HEK293 (cell line): Measurements from ENCODE around the gene PHKG2.
A peak's percentile ranks its signal among the peaks of the same experiment; 100 is the strongest.

Experiments
- GLI4 ChIP-seq: fragments of 450-650 bp; formaldehyde crosslinking; IDR thresholded peaks from 2 replicates; pipeline ENCODE4 v1.5.1; 2016; ENCODE audit warnings: missing biosample characterization, missing genetic modification characterization
- KLF10 ChIP-seq: fragments of 450-650 bp; IDR thresholded peaks from 2 replicates; pipeline ENCODE4 v1.5.1; 2018; ENCODE audit warnings: missing biosample characterization, mild to moderate bottlenecking, missing genetic modification characterization
- KLF9 ChIP-seq: fragments of 450-650 bp; formaldehyde crosslinking; IDR thresholded peaks from 2 replicates; pipeline ENCODE4 v1.5.1; 2016; ENCODE audit warnings: missing biosample characterization, missing genetic modification characterization, low read depth
- OSR2 ChIP-seq: fragments of 450-650 bp; formaldehyde crosslinking; IDR thresholded peaks from 2 replicates; pipeline ENCODE4 v1.5.1; 2016; ENCODE audit warnings: missing biosample characterization, missing genetic modification characterization
- ZBTB48 ChIP-seq: fragments of 450-650 bp; formaldehyde crosslinking; IDR thresholded peaks from 2 replicates; pipeline ENCODE4 v1.5.1; 2016; ENCODE audit warnings: missing biosample characterization, missing genetic modification characterization
- ZIC2 ChIP-seq: fragments of 450-650 bp; formaldehyde crosslinking; IDR thresholded peaks from 2 replicates; pipeline ENCODE4 v1.5.1; 2016; ENCODE audit warnings: missing biosample characterization, missing genetic modification characterization
- ZNF10 ChIP-seq: fragments of 450-650 bp; formaldehyde crosslinking; IDR thresholded peaks from 2 replicates; pipeline ENCODE4 v1.5.1; 2017; ENCODE audit warnings: missing biosample characterization, missing genetic modification characterization
- ZNF248 ChIP-seq: fragments of 450-650 bp; formaldehyde crosslinking; IDR thresholded peaks from 2 replicates; pipeline ENCODE4 v1.5.1; 2017; ENCODE audit warnings: missing biosample characterization, missing genetic modification characterization
- ZNF292 ChIP-seq: fragments of 450-650 bp; formaldehyde crosslinking; IDR thresholded peaks from 2 replicates; pipeline ENCODE4 v1.5.1; 2016; ENCODE audit warnings: low read depth, missing biosample characterization, missing genetic modification characterization, borderline replicate concordance
- ZNF311 ChIP-seq: fragments of 450-650 bp; formaldehyde crosslinking; IDR thresholded peaks from 2 replicates; pipeline ENCODE4 v1.5.1; 2017; ENCODE audit warnings: missing biosample characterization, missing genetic modification characterization, borderline replicate concordance
- ZNF48 ChIP-seq: fragments of 450-650 bp; formaldehyde crosslinking; IDR thresholded peaks from 2 replicates; pipeline ENCODE4 v1.5.1; 2016; ENCODE audit warnings: missing biosample characterization, missing genetic modification characterization
- ZNF585B ChIP-seq: fragments of 450-650 bp; formaldehyde crosslinking; IDR thresholded peaks from 2 replicates; pipeline ENCODE4 v1.5.1; 2016; ENCODE audit warnings: missing biosample characterization, missing genetic modification characterization
- ZNF677 ChIP-seq: fragments of 450-650 bp; IDR thresholded peaks from 2 replicates; pipeline ENCODE4 v1.5.0; 2018; ENCODE audit warnings: missing biosample characterization, mild to moderate bottlenecking, missing genetic modification characterization, moderate library complexity
- ZNF76 ChIP-seq: fragments of 450-650 bp; formaldehyde crosslinking; IDR thresholded peaks from 2 replicates; pipeline ENCODE4; 2016; ENCODE audit warnings: low read depth, missing biosample characterization, missing genetic modification characterization, borderline replicate concordance
- ZSCAN23 ChIP-seq: fragments of 450-650 bp; formaldehyde crosslinking; IDR thresholded peaks from 2 replicates; pipeline ENCODE4 v1.5.1; 2016; ENCODE audit warnings: missing biosample characterization, missing genetic modification characterization
- TF ChIP-seq, protein P1 (sequence below): fragments of 450-650 bp; formaldehyde crosslinking; IDR thresholded peaks from 2 replicates; pipeline ENCODE4 v1.5.1; 2016; ENCODE audit warnings: missing biosample characterization, missing genetic modification characterization
- TF ChIP-seq, protein P2 (sequence below): fragments of 450-650 bp; formaldehyde crosslinking; IDR thresholded peaks from 2 replicates; pipeline ENCODE4 v1.5.1; 2016; ENCODE audit warnings: missing biosample characterization, missing genetic modification characterization
- TF ChIP-seq, protein P3 (sequence below): fragments of 450-650 bp; formaldehyde crosslinking; IDR thresholded peaks from 2 replicates; pipeline ENCODE4 v1.5.1; 2017; ENCODE audit warnings: missing biosample characterization, mild to moderate bottlenecking, missing genetic modification characterization, moderate library complexity
- TF ChIP-seq, protein P4 (sequence below): fragments of 450-650 bp; formaldehyde crosslinking; IDR thresholded peaks from 2 replicates; pipeline ENCODE4 v1.5.1; 2016; ENCODE audit warnings: missing biosample characterization, missing genetic modification characterization
- TF ChIP-seq, protein P5 (sequence below): fragments of 450-650 bp; formaldehyde crosslinking; IDR thresholded peaks from 2 replicates; pipeline ENCODE4; 2016; ENCODE audit warnings: missing biosample characterization, missing genetic modification characterization
- TF ChIP-seq, protein P6 (sequence below): fragments of 450-650 bp; formaldehyde crosslinking; IDR thresholded peaks from 2 replicates; pipeline ENCODE4 v1.5.1; 2017; ENCODE audit warnings: missing biosample characterization, missing genetic modification characterization
- TF ChIP-seq, protein P7 (sequence below): fragments of 450-650 bp; formaldehyde crosslinking; IDR thresholded peaks from 2 replicates; pipeline ENCODE4 v1.5.1; 2016; ENCODE audit warnings: missing biosample characterization, missing genetic modification characterization
- TF ChIP-seq, protein P8 (sequence below): fragments of 450-650 bp; formaldehyde crosslinking; IDR thresholded peaks from 2 replicates; pipeline ENCODE4 v1.5.1; 2016; ENCODE audit warnings: missing biosample characterization, missing genetic modification characterization
- TF ChIP-seq, protein P9 (sequence below): fragments of 450-650 bp; formaldehyde crosslinking; IDR thresholded peaks from 2 replicates; pipeline ENCODE4 v1.5.1; 2016; ENCODE audit warnings: missing biosample characterization, missing genetic modification characterization

Gene PHKG2

DNA sequence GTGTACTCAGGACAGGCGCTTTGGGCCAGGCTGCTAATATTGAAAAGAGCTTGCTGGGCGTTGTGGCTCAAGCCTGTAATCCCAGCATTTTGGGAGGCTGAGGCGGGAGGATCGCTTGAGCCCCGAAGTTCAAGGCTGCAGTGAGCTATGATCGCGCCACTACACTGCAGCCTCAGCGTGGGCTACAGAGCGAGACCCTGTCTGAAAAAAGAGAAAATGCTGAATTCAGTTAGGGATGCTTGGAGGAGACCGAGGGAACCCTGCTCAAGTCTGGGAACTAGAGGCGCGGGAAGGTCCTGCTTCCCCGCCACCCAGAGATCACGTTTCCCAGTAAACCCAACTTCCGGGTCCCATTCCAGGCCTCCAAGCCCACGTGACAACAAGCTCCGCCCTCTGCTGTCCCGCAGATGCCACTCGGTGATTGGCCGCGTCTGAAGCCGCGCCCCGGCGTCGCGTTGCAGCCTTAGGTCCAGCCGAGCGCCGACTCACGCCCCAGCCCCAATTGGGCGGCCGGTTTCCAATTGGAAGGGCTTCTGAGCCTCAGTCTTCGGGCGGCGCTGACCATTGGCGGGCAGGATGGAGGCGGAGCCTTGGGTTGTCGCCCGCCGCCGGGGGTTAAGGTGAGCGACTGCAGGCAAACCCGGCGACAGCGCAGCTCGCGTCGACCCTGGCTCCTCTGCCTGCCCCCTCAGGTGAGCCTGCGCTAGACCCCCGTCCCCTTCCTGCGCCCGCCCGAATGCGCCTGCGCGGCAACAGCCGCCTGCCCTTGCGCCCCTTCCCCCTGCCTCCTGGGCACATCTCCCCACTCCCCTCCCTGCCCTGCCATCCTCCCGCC is at the start of gene PHKG2 (continued):
- TF ChIP-seq, protein P1, sequence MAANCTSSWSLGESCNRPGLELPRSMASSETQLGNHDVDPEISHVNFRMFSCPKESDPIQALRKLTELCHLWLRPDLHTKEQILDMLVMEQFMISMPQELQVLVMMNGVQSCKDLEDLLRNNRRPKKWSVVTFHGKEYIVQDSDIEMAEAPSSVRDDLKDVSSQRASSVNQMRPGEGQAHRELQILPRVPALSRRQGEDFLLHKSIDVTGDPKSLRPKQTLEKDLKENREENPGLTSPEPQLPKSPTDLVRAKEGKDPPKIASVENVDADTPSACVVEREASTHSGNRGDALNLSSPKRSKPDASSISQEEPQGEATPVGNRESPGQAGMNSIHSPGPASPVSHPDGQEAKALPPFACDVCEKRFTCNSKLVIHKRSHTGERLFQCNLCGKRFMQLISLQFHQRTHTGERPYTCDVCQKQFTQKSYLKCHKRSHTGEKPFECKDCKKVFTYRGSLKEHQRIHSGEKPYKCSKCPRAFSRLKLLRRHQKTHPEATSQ: no peak
- TF ChIP-seq, protein P2, sequence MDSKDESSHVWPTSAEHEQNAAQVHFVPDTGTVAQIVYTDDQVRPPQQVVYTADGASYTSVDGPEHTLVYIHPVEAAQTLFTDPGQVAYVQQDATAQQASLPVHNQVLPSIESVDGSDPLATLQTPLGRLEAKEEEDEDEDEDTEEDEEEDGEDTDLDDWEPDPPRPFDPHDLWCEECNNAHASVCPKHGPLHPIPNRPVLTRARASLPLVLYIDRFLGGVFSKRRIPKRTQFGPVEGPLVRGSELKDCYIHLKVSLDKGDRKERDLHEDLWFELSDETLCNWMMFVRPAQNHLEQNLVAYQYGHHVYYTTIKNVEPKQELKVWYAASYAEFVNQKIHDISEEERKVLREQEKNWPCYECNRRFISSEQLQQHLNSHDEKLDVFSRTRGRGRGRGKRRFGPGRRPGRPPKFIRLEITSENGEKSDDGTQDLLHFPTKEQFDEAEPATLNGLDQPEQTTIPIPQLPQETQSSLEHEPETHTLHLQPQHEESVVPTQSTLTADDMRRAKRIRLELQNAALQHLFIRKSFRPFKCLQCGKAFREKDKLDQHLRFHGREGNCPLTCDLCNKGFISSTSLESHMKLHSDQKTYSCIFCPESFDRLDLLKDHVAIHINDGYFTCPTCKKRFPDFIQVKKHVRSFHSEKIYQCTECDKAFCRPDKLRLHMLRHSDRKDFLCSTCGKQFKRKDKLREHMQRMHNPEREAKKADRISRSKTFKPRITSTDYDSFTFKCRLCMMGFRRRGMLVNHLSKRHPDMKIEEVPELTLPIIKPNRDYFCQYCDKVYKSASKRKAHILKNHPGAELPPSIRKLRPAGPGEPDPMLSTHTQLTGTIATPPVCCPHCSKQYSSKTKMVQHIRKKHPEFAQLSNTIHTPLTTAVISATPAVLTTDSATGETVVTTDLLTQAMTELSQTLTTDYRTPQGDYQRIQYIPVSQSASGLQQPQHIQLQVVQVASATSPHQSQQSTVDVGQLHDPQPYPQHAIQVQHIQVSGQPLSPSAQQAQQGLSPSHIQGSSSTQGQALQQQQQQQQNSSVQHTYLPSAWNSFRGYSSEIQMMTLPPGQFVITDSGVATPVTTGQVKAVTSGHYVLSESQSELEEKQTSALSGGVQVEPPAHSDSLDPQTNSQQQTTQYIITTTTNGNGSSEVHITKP (tag by site-specific recombination): peak; percentile 94
- TF ChIP-seq OSR2 (tag by site-specific recombination) (no peak), ZSCAN23 (peak; percentile 43; the same call in 1 of the 2 replicates), ZNF48 (tag by site-specific recombination) (no peak), ZIC2 (tag by site-specific recombination) (no peak), ZNF677 (tag by site-specific recombination) (no peak), ZNF292 (tag by site-specific recombination) (no peak), ZNF585B (tag by site-specific recombination) (no peak), ZBTB48 (peak; percentile 80), GLI4 (tag by site-specific recombination) (no peak), KLF10 (tag by site-specific recombination) (peak; percentile 94), ZNF248 (tag by site-specific recombination) (no peak), ZNF10 (tag by site-specific recombination) (no peak), ZNF76 (tag by site-specific recombination) (peak; percentile 87), KLF9 (tag by site-specific recombination) (peak; percentile 19), ZNF311 (no peak)
- TF ChIP-seq, protein P3, sequence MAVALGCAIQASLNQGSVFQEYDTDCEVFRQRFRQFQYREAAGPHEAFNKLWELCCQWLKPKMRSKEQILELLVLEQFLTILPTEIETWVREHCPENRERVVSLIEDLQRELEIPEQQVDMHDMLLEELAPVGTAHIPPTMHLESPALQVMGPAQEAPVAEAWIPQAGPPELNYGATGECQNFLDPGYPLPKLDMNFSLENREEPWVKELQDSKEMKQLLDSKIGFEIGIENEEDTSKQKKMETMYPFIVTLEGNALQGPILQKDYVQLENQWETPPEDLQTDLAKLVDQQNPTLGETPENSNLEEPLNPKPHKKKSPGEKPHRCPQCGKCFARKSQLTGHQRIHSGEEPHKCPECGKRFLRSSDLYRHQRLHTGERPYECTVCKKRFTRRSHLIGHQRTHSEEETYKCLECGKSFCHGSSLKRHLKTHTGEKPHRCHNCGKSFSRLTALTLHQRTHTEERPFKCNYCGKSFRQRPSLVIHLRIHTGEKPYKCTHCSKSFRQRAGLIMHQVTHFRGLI (tag by site-specific recombination): no peak; the same call in 1 of the 2 replicates
- TF ChIP-seq, protein P4, sequence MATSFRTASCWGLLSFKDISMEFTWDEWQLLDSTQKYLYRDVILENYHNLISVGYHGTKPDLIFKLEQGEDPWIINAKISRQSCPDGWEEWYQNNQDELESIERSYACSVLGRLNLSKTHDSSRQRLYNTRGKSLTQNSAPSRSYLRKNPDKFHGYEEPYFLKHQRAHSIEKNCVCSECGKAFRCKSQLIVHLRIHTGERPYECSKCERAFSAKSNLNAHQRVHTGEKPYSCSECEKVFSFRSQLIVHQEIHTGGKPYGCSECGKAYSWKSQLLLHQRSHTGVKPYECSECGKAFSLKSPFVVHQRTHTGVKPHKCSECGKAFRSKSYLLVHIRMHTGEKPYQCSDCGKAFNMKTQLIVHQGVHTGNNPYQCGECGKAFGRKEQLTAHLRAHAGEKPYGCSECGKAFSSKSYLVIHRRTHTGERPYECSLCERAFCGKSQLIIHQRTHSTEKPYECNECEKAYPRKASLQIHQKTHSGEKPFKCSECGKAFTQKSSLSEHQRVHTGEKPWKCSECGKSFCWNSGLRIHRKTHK (tag by site-specific recombination): no peak
- TF ChIP-seq, protein P5, sequence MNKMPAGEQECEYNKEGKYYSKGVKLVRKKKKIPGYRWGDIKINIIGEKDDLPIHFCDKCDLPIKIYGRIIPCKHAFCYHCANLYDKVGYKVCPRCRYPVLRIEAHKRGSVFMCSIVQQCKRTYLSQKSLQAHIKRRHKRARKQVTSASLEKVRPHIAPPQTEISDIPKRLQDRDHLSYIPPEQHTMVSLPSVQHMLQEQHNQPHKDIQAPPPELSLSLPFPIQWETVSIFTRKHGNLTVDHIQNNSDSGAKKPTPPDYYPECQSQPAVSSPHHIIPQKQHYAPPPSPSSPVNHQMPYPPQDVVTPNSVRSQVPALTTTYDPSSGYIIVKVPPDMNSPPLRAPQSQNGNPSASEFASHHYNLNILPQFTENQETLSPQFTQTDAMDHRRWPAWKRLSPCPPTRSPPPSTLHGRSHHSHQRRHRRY (tag by site-specific recombination): no peak
- TF ChIP-seq, protein P6, sequence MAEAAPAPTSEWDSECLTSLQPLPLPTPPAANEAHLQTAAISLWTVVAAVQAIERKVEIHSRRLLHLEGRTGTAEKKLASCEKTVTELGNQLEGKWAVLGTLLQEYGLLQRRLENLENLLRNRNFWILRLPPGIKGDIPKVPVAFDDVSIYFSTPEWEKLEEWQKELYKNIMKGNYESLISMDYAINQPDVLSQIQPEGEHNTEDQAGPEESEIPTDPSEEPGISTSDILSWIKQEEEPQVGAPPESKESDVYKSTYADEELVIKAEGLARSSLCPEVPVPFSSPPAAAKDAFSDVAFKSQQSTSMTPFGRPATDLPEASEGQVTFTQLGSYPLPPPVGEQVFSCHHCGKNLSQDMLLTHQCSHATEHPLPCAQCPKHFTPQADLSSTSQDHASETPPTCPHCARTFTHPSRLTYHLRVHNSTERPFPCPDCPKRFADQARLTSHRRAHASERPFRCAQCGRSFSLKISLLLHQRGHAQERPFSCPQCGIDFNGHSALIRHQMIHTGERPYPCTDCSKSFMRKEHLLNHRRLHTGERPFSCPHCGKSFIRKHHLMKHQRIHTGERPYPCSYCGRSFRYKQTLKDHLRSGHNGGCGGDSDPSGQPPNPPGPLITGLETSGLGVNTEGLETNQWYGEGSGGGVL (tag by site-specific recombination): peak; percentile 39; the same call in 1 of the 2 replicates
- TF ChIP-seq, protein P7, sequence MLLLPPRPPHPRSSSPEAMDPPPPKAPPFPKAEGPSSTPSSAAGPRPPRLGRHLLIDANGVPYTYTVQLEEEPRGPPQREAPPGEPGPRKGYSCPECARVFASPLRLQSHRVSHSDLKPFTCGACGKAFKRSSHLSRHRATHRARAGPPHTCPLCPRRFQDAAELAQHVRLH: peak; percentile 52; the same call in 1 of the 2 replicates
- TF ChIP-seq, protein P8, sequence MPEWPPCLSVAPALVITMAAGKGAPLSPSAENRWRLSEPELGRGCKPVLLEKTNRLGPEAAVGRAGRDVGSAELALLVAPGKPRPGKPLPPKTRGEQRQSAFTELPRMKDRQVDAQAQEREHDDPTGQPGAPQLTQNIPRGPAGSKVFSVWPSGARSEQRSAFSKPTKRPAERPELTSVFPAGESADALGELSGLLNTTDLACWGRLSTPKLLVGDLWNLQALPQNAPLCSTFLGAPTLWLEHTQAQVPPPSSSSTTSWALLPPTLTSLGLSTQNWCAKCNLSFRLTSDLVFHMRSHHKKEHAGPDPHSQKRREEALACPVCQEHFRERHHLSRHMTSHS (tag by site-specific recombination): no peak
- TF ChIP-seq, protein P9, sequence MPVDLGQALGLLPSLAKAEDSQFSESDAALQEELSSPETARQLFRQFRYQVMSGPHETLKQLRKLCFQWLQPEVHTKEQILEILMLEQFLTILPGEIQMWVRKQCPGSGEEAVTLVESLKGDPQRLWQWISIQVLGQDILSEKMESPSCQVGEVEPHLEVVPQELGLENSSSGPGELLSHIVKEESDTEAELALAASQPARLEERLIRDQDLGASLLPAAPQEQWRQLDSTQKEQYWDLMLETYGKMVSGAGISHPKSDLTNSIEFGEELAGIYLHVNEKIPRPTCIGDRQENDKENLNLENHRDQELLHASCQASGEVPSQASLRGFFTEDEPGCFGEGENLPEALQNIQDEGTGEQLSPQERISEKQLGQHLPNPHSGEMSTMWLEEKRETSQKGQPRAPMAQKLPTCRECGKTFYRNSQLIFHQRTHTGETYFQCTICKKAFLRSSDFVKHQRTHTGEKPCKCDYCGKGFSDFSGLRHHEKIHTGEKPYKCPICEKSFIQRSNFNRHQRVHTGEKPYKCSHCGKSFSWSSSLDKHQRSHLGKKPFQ (tag by site-specific recombination): no peak
